ENCODE data around the gene RPL36A. TPM values are rescaled to one million over a fixed set of nuclear protein-coding genes. Genes with fewer than 3 reads are reported as not detected.

RPL36A gene
- total and polyA plus RNA-seq, 9 of the 15 experiments (the other 6 are each of a cell fraction or from before 2014, with no cell fraction given) = 412 to 4,539 (median 3,209) TPM

DNA sequence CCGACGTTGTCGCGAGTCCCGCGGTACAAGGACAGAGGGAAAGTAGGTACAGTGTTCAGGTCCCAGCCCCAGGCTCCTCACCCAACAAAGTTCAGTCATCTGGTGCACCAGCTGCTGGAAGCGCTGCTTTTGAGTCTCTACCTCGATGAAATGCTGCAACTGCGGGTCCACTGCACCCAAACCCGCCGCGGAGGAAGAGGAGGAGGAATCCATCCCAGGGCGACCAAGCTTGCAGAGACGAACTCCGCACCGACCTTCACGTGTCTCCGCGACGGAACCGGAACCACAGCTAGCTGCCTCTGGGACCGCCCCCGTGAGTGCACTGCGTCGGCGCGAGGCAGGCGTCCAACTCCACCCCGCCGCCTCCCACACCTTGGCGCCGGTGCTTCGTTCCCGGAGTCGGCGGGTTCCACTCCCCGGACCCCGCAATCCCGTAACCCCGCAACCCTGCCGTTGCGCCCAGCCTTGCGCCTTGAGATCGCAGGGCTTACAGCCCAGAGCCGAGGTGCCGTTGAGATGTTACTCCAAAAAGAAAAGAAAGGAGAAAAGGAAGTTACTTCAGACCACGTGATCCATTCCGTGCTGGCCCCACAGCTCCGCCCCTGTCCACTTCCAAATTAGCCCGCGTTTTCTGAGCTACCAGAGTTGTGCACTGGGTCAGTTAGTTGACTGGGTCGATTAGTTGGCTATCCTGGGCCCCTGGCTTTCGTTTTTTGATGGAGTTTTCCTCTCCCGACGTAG, 42.2 kb upstream of the RPL36A start, which contains the start of gene TIMM8A (continued):
- TF ChIP-seq RBM17 (IDR thresholded peaks at IDR 0.05; ENCODE audit: borderline replicate concordance, low read depth, low read length) (no peak), ZNF696 (CRISPR knock-in tag; conservative IDR thresholded peaks at IDR 0.05) (no peak), HDAC2 (IDR thresholded peaks at IDR 0.05) (no peak), ZNF444 (CRISPR knock-in tag; IDR thresholded peaks at IDR 0.05) (no peak), ZNF75A (CRISPR knock-in tag; IDR thresholded peaks at IDR 0.05) (no peak), TSC22D4 (tag; IDR thresholded peaks at IDR 0.05) (no peak), HLTF (IDR thresholded peaks at IDR 0.05) (no peak; the same call in 1 of the 2 replicates), PYGO2 (tag; IDR thresholded peaks at IDR 0.05) (no peak), MYC (IDR thresholded peaks at IDR 0.05; ENCODE audit: low read depth, low read length) (peak; percentile 83), MYC (CRISPR knock-in tag; IDR thresholded peaks at IDR 0.05; ENCODE audit: borderline replicate concordance, low read depth) (peak; percentile 59; the same call in 1 of the 2 replicates), SNIP1 (IDR thresholded peaks at IDR 0.05; ENCODE audit: low read depth) (no peak), MTA2 (IDR thresholded peaks at IDR 0.05; ENCODE audit: low read depth) (no peak)
- TF ChIP-seq, protein P1, sequence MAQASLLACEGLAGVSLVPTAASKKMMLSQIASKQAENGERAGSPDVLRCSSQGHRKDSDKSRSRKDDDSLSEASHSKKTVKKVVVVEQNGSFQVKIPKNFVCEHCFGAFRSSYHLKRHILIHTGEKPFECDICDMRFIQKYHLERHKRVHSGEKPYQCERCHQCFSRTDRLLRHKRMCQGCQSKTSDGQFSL (CRISPR knock-in tag; IDR thresholded peaks at IDR 0.05) = no peak
- TF ChIP-seq, protein P1 (tag; IDR thresholded peaks at IDR 0.05) = no peak
- TF ChIP-seq, protein P2, sequence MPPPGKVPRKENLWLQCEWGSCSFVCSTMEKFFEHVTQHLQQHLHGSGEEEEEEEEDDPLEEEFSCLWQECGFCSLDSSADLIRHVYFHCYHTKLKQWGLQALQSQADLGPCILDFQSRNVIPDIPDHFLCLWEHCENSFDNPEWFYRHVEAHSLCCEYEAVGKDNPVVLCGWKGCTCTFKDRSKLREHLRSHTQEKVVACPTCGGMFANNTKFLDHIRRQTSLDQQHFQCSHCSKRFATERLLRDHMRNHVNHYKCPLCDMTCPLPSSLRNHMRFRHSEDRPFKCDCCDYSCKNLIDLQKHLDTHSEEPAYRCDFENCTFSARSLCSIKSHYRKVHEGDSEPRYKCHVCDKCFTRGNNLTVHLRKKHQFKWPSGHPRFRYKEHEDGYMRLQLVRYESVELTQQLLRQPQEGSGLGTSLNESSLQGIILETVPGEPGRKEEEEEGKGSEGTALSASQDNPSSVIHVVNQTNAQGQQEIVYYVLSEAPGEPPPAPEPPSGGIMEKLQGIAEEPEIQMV (tag; conservative IDR thresholded peaks at IDR 0.05; ENCODE audit: low read depth) = no peak

Measured in K562 (cell line).